Panc1 (cell line): ENCODE results near the gene RPL5. TPM values are rescaled to one million over a fixed set of nuclear protein-coding genes. Genes with fewer than 3 reads are reported as not detected.

Source experiments
- ATAC-seq: fragments of 200-7000 bp; cut with Tn5 transposase; 2 replicates; pipeline ENCODE4 v1.9.1; 2020; ENCODE audit warnings: mild to moderate bottlenecking, moderate library complexity
- BruUV-seq: library from RNA; stranded (reverse); fragments of 400-500 nt; replicated peaks from 2 replicates; lab custom pipeline; 2021; lab: Mats Ljungman, UMichigan
- CTCF ChIA-PET: fragments of 300-600 bp; sonication (Branson Sonifier 250); formaldehyde crosslinking; loops from one replicate; lab custom pipeline; 2022; ENCODE audit warnings: antibody characterized with exemption; lab: Charles Lee
- POLR2A ChIA-PET: fragments of 300-600 bp; sonication (Branson Sonifier 250); formaldehyde crosslinking; loops from one replicate; lab custom pipeline; 2022; ENCODE audit warnings: antibody characterized with exemption; lab: Charles Lee
- DNase-seq: peaks from one replicate; pipeline ENCODE4 v3.0.0-alpha.2; 2010; ENCODE audit warnings: low read depth, low spot score
- H3K27ac ChIP-seq: 2 replicates; pipeline ENCODE4 v1.5.1; 2011; ENCODE audit warnings: mild to moderate bottlenecking, low read length, inconsistent platforms
- H3K27me3 ChIP-seq: fragments of 200-500 bp; sonication (Bioruptor generic); 2 replicates; pipeline ENCODE4 v1.6.0; 2014; ENCODE audit warnings: low read length, inconsistent platforms; ENCODE audit not compliant: control insufficient read depth, insufficient read depth
- H3K36me3 ChIP-seq: fragments of 200-500 bp; sonication (Bioruptor generic); 2 replicates; pipeline ENCODE4 v1.5.1; 2014; ENCODE audit warnings: inconsistent platforms, mild to moderate bottlenecking, low read length, moderate library complexity; ENCODE audit not compliant: control insufficient read depth, insufficient read depth
- H3K4me1 ChIP-seq: 2 replicates; pipeline ENCODE4 v1.5.1; 2011; ENCODE audit warnings: inconsistent platforms, mild to moderate bottlenecking, low read length, moderate library complexity; ENCODE audit not compliant: control insufficient read depth, insufficient read depth
- H3K4me3 ChIP-seq, 2 experiments: 2 replicates each; pipeline ENCODE4 v1.5.1; 2011 to 2012; ENCODE audit warnings: low read depth in 2 of 2, low read length in 2 of 2, mild to moderate bottlenecking in 2 of 2, inconsistent platforms in 1 of 2, moderate library complexity in 1 of 2
- H3K9me3 ChIP-seq: fragments of 200-500 bp; sonication (Bioruptor generic); 2 replicates; pipeline ENCODE4 v1.5.1; 2014; ENCODE audit warnings: low read depth, mild to moderate bottlenecking, inconsistent platforms, low read length, moderate library complexity; ENCODE audit not compliant: control insufficient read depth, insufficient read depth
- CTCF ChIP-seq: fragments of 450-650 bp; IDR thresholded peaks from 2 replicates; pipeline ENCODE4 v1.5.1; 2017; ENCODE audit warnings: mild to moderate bottlenecking
- POLR2AphosphoS5 ChIP-seq: IDR thresholded peaks from 2 replicates; pipeline ENCODE4 v1.6.1; 2012; ENCODE audit warnings: mild to moderate bottlenecking, low read depth, low read length, moderate library complexity
- REST ChIP-seq, 2 experiments: IDR thresholded peaks; 2 replicates each; pipeline ENCODE4 v1.6.1; 2011 to 2012; ENCODE audit warnings: low read depth in 2 of 2, control low read depth in 1 of 2, low read length in 1 of 2, mild to moderate bottlenecking in 1 of 2, moderate library complexity in 1 of 2; ENCODE audit not compliant: insufficient read depth in 1 of 2
- SIN3A ChIP-seq: IDR thresholded peaks from 2 replicates; pipeline ENCODE4 v1.6.1; 2012; ENCODE audit warnings: low read depth, mild to moderate bottlenecking, low read length, moderate library complexity, borderline replicate concordance; ENCODE audit not compliant: insufficient read depth
- TCF7L2 ChIP-seq: IDR thresholded peaks from 2 replicates; pipeline ENCODE4 v1.6.1; 2011; ENCODE audit warnings: mild to moderate bottlenecking, low read depth, low read length, inconsistent platforms
- in situ Hi-C: cut with HindIII; loops from 2 replicates; pipeline ENCODE4 v1.10.0; 2016; ENCODE audit warnings: low sequenced_read_pairs, low pct_unique_long_range_greater_than_20kb
- intact Hi-C: fragments of 100-400 bp; cut with micrococcal nuclease; formaldehyde crosslinking; loops from one replicate; pipeline ENCODE4 v1.10.0; 2022; ENCODE audit not compliant: unreplicated experiment
- total RNA-seq: library from RNA; stranded (reverse); gene quantifications from one replicate; pipeline ENCODE4 v1.2.1, GENCODE V29; 2021; ENCODE audit not compliant: unreplicated experiment

Gene RPL5
- total RNA-seq, 1 experiment from 2014 or later: 446 TPM

DNA sequence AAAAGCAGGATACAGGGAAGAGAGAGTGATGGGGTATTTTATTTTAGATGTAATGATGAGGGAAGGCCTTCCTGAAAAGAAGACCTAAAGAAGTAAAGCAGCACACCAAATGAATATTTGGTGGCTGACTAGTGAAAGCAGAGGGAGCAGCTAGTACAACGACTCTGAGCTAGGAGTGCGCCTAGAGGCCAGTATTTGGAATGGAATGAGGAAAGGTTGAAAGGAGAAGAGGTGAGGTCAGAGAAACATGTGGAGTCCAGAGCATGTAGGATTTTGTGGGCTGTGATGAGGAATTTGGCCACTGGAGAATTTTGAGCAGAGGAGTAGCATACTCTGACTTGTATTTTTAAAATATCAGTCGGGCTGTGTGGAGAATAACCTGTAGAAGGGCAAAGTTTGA, 11.8 kb upstream of the RPL5 start:
- CTCF ChIA-PET: no interaction called here
- H3K9me3 ChIP-seq: no peaks in the 10 kb centered on the region
- H3K27me3 ChIP-seq: no peaks in the 10 kb centered on the region
- BruUV-seq: no TSS peak
- intact Hi-C loops (no loop called here), in situ Hi-C loops (no loop called here)
- no peaks in the 10 kb centered on the region for H3K36me3 ChIP-seq
- H3K27ac ChIP-seq: no peak overlapping the region
- ATAC-seq (no peak), DNase-seq (no peak)
- TF ChIP-seq REST (IDR thresholded peaks at IDR 0.05; ENCODE audit: insufficient read depth in 1 of 2, low read depth in 2 of 2, low read length in 1 of 2) (no peak), CTCF (no peak), TCF7L2 (no peak), SIN3A (no peak), POLR2AphosphoS5 (no peak)
- H3K4me1 ChIP-seq: no peaks in the 10 kb centered on the region
- POLR2A ChIA-PET: no interaction called here
- no peak overlapping the region for H3K4me3 ChIP-seq

- H3K4me1 ChIP-seq: no peaks in the 10 kb centered on the region
- TF ChIP-seq POLR2AphosphoS5 (no peak), TCF7L2 (no peak), SIN3A (no peak), CTCF (no peak), REST (IDR thresholded peaks at IDR 0.05; ENCODE audit: insufficient read depth in 1 of 2, low read depth in 2 of 2, low read length in 1 of 2) (no peak)
- intact Hi-C loops (no loop called here), in situ Hi-C loops (no loop called here)
- BruUV-seq: no TSS peak
- ChIA-PET POLR2A (no interaction called here), CTCF (no interaction called here)
- DNase-seq (no peak), ATAC-seq (no peak)
- no peak overlapping the region for H3K4me3 ChIP-seq
- H3K36me3 ChIP-seq: no peaks in the 10 kb centered on the region
- H3K9me3 ChIP-seq: no peaks in the 10 kb centered on the region
- no peaks in the 10 kb centered on the region for H3K27me3 ChIP-seq
- no peak overlapping the region for H3K27ac ChIP-seq
Observed at GRCh38 chr1:92820551-92820950, 11.3 kb upstream of the RPL5 start.
